GM19023 (cell line): ENCODE measurements around the gene ZNF525.
A peak's percentile ranks its signal among the peaks of the same experiment; 100 is the strongest.
"Not testable (repeated sequence)": the region's sequence is repeated elsewhere in the genome, so short reads cannot be mapped to it uniquely, and the experiment has no call there.

ENCODE experiments used
- ATAC-seq: cut with Tn5 transposase; IDR thresholded peaks from one replicate; pipeline ENCODE4 v1.9.1; 2021; ENCODE audit warnings: mild to moderate bottlenecking, moderate library complexity; ENCODE audit not compliant: unreplicated experiment

The ZNF525 gene

GRCh38 chr19:53394974-53395839 is 29.7 kb downstream of the ZNF525 start, which contains the start of gene ZNF765:
Gene ZNF765 (plus strand): TSS chr19:53395149. CDS start chr19:53398016, 2,867 bp downstream.
- ATAC-seq, result peak; percentile 92

DNA sequence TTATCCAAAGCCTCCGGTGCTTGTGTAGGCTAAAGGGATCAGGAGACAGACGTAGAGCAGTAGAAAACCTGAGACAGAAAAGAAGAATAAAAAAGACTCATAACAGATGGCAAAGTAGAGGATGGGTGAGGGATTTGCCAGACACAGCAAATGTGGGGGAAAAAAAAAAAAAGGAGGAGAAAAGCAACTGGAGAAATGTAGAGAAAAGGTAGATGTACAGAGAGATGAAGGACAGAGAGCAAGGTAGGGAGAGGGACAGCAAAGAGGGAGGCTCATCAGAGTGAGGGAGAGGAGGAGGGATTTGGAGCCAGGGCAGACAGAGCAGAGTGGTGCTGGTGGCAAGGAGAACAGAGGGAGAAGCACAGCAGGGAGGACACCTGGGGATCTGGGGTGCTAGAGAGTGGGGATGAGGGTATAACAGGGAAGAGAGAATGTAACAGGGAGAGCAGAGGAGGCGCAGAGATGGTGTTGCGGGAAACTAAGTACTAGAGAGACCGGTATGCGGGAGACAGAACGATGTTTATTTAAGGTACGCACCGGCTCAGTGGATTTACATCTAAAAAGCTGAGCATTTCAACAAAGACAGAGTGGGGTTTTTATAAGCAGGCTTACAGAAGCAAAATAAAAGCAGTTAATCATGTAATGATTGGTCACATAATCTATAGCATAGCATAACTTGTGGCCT is 30.5 kb downstream of the ZNF525 start:
- not testable (repeated sequence) for ATAC-seq

- ATAC-seq, result no peak
Measured at GRCh38 chr19:53396525-53396868, 31.0 kb downstream of the ZNF525 start.

DNA sequence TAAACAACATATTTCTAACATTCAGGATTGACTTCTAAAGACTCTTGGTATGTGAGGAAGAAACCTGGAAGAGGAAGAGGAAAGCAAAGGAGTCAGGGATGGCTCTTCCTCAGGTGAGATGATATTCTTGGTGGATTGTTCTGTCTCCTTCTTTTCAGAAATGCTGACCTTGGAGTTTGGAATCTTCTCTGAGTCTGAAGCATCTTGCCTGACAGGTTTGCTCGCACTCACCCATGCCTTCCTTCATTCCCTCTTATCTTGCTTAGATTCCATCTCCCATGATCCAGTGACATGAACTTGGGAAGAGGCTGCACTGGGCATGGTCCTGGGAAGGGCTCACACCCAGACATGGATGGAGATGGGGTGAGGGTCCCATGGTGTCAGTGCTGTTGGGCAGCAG is 32.4 kb downstream of the ZNF525 start:
- ATAC-seq, result not testable (repeated sequence)

DNA sequence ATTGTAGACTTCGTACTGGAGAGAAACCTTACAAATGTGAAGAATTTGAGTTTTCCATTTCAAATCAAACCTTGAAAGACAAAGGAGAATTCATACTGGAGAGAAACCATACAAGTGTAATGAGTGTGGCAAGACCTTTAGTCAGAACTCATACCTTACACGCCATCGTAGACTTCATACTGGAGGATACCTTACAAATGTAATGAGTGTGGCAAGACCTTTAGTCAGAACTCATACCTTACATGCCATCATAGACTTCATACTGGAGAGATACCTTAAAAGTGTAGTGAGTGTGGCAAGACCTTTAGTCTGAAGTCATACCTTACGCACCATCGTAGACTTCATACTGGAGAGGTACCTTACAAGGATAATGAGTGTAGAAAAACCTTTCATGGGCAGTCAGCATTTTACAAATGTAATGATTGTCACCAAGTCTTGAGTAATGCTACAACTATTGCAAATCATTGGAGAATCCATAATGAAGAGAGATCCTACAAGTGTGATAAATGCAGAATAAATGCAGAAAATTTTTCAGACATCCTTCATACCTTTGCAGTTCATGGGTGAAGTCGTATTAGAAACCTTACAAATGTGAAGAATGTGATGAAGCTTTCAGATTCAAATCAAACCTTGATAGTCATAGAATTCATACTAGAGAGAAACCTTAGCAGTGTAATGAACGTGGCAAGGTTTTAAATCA is 44.1 kb downstream of the ZNF525 start:
- ATAC-seq, result no peak

GRCh38 chr19:53420520-53421315 is 55.2 kb downstream of the ZNF525 start:
- not testable (repeated sequence) for ATAC-seq

GRCh38 chr19:53422551-53422950 is 57.0 kb downstream of the ZNF525 start:
- no peak for ATAC-seq

- ATAC-seq, result not testable (repeated sequence)
Measured at GRCh38 chr19:53423074-53423473, 57.6 kb downstream of the ZNF525 start.

- not testable (repeated sequence) for ATAC-seq
Measured at GRCh38 chr19:53423680-53424079, 58.2 kb downstream of the ZNF525 start.

DNA sequence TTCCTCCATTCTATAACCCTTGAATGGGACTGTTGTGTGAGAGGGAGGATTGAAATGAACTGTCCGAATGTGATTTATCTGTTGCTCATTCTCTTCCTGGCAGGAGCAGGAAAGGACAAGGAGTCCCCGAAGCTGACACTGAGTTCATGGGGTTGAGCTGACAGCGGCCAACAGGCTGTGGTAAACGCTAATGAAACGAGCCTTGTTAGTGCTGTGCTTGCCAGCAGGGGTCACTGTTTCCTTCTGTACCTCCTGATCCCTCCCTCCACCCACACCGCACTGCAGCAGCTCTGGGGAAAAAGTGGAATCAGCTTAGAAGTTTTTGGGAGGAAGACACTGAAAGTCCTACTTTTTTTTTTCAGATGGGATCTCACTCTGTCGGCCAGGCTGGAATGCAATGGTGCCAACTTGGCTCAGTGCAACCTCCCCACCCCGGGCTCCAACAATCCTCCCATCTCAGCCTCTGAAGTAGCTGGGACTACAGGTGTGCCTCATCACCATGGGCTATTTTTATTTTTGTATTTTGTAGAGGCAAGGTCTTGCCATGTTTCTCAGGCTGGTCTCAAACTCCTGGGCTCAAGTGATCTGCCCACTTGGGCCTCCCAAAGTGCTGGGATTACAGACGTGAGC is 59.6 kb downstream of the ZNF525 start:
- ATAC-seq, result no peak

GRCh38 chr19:53431399-53432087 is 66.0 kb downstream of the ZNF525 start, which contains the start of gene ZNF761:
Gene ZNF761 (plus strand): TSS chr19:53431984. CDS start chr19:53447269, 15,285 bp downstream.
- ATAC-seq, result peak; percentile 97

DNA sequence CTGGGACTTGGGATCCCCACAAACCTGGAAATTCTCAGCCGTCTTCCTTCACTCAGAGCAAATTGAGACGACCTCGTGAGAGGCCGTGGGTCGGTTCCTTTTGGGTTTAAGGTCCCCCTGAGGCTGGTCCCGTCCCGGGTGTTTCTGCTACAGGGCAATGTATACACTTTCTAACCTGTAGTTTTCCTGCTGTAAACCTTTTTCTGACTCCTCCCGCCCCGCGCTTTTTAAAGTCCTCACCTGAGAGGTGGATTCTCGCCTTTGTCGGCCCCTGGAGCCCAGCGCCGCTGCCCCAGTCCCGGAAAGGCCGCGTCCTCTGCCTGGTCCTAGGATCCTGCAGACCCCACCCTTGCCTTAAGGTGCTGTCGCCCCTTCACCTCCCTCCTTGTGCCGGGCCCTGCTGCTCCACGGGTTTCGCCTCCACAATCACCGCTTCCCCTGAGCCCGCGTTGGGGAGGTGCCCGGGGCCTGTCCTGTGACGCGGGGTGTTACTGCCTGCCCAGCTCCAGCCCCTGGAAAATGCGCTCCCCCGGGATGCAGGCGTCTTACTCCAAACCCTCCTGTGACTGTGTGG is 66.7 kb downstream of the ZNF525 start:
- peak; percentile 29 for ATAC-seq
